H9 (cell line): ENCODE results near the gene FA2H. TPM values are rescaled to one million over a fixed set of nuclear protein-coding genes. Genes with fewer than 3 reads are reported as not detected.

ENCODE experiments used
- DNase-seq: peaks from one replicate; pipeline ENCODE4 v3.0.0-alpha.2; 2017
- H2AFZ ChIP-seq: one replicate; pipeline ENCODE4 v1.6.1; 2013; ENCODE audit warnings: mild to moderate bottlenecking, low read length, control low read depth, moderate library complexity
- H2AK5ac ChIP-seq: 2 replicates; pipeline ENCODE4 v1.6.1; 2013; ENCODE audit warnings: low read length, control low read depth, mixed read lengths; ENCODE audit not compliant: insufficient read length
- H2BK120ac ChIP-seq: one replicate; pipeline ENCODE4 v1.6.1; 2013; ENCODE audit warnings: low read depth, mild to moderate bottlenecking, low read length, control low read depth, inconsistent platforms; ENCODE audit not compliant: poor library complexity, severe bottlenecking
- H2BK12ac ChIP-seq: 2 replicates; pipeline ENCODE4 v1.6.1; 2013; ENCODE audit warnings: low read length, control low read depth, mixed read lengths, low read depth; ENCODE audit not compliant: insufficient read length
- H2BK15ac ChIP-seq: 2 replicates; pipeline ENCODE4 v1.6.1; 2013; ENCODE audit warnings: low read depth, low read length, control low read depth
- H2BK20ac ChIP-seq: one replicate; pipeline ENCODE4 v1.6.1; 2013; ENCODE audit warnings: low read depth, mild to moderate bottlenecking, low read length, control low read depth, inconsistent platforms; ENCODE audit not compliant: poor library complexity, severe bottlenecking
- H2BK5ac ChIP-seq: 2 replicates; pipeline ENCODE4 v1.6.1; 2013; ENCODE audit warnings: low read length, control low read depth, mixed read lengths; ENCODE audit not compliant: insufficient read length
- H3K14ac ChIP-seq: 2 replicates; pipeline ENCODE4 v1.6.1; 2013; ENCODE audit warnings: low read length, control low read depth; ENCODE audit not compliant: insufficient read depth
- H3K18ac ChIP-seq: 2 replicates; pipeline ENCODE4 v1.6.1; 2013; ENCODE audit warnings: low read depth, mild to moderate bottlenecking, mixed read lengths, low read length, control low read depth; ENCODE audit not compliant: insufficient read length
- H3K23ac ChIP-seq: 2 replicates; pipeline ENCODE4 v1.6.1; 2013; ENCODE audit warnings: low read length, control low read depth, mixed read lengths, low read depth; ENCODE audit not compliant: insufficient read length
- H3K23me2 ChIP-seq: 2 replicates; pipeline ENCODE4 v1.6.1; 2013; ENCODE audit warnings: low read depth, mild to moderate bottlenecking, mixed read lengths, low read length, control low read depth; ENCODE audit not compliant: insufficient read length, poor library complexity, severe bottlenecking
- H3K27ac ChIP-seq: 2 replicates; pipeline ENCODE4 v1.5.1; 2013; ENCODE audit warnings: low read length, control low read depth, mixed read lengths, low read depth; ENCODE audit not compliant: insufficient read length
- H3K27me3 ChIP-seq: 2 replicates; pipeline ENCODE4 v1.6.1; 2013; ENCODE audit warnings: low read length, control low read depth, inconsistent platforms; ENCODE audit not compliant: insufficient read depth
- H3K4ac ChIP-seq: 2 replicates; pipeline ENCODE4 v1.6.1; 2013; ENCODE audit warnings: low read depth, mild to moderate bottlenecking, control low read depth, inconsistent platforms, low read length, moderate library complexity
- H3K4me1 ChIP-seq: 2 replicates; pipeline ENCODE4 v1.6.1; 2013; ENCODE audit warnings: low read length, control low read depth, inconsistent platforms; ENCODE audit not compliant: insufficient read depth
- H3K4me2 ChIP-seq: 2 replicates; pipeline ENCODE4 v1.6.1; 2013; ENCODE audit warnings: low read length, control low read depth, mixed read lengths; ENCODE audit not compliant: insufficient read length, insufficient read depth
- H3K56ac ChIP-seq: 2 replicates; pipeline ENCODE4 v1.6.1; 2013; ENCODE audit warnings: low read depth, mild to moderate bottlenecking, mixed read lengths, low read length, control low read depth; ENCODE audit not compliant: insufficient read length
- H3K79me1 ChIP-seq: 2 replicates; pipeline ENCODE4 v1.6.1; 2013; ENCODE audit warnings: low read depth, mild to moderate bottlenecking, moderate library complexity, low read length, control low read depth, inconsistent platforms; ENCODE audit not compliant: insufficient read depth, poor library complexity, severe bottlenecking
- H3K79me2 ChIP-seq: 2 replicates; pipeline ENCODE4 v1.6.1; 2013; ENCODE audit warnings: low read length, control low read depth, inconsistent platforms; ENCODE audit not compliant: insufficient read depth
- H3K9ac ChIP-seq: 2 replicates; pipeline ENCODE4 v1.6.1; 2013; ENCODE audit warnings: low read length, control low read depth, mixed read lengths; ENCODE audit not compliant: insufficient read length; ENCODE audit errors: extremely low read depth
- H3K9me3 ChIP-seq: one replicate; pipeline ENCODE4 v1.6.1; 2013; ENCODE audit warnings: low read depth, low read length, inconsistent platforms; ENCODE audit not compliant: control insufficient read depth
- H3T11ph ChIP-seq: one replicate; pipeline ENCODE4 v1.6.1; 2013; ENCODE audit warnings: mild to moderate bottlenecking, low read length, control low read depth, inconsistent platforms
- H4K20me1 ChIP-seq: one replicate; pipeline ENCODE4 v1.6.1; 2013; ENCODE audit not compliant: control insufficient read depth, insufficient read length, insufficient read depth
- H4K5ac ChIP-seq: 2 replicates; pipeline ENCODE4 v1.6.1; 2013; ENCODE audit warnings: low read depth, mild to moderate bottlenecking, mixed read lengths, low read length, control low read depth; ENCODE audit not compliant: insufficient read length
- H4K8ac ChIP-seq: replicated peaks from 2 replicates; pipeline ENCODE4 v1.6.1; 2013; ENCODE audit warnings: low read length, control low read depth, mixed read lengths, low read depth; ENCODE audit not compliant: insufficient read length
- H4K91ac ChIP-seq: 2 replicates; pipeline ENCODE4 v1.6.1; 2013; ENCODE audit warnings: low read depth, mild to moderate bottlenecking, moderate library complexity, mixed read lengths, low read length, control low read depth; ENCODE audit not compliant: insufficient read length
- H3K27ac Mint-ChIP-seq, 3 experiments: 2 replicates in 2 of 3; 3 replicates in 1 of 3; pipeline ENCODE4 v1.8.0; 2020 to 2021; ENCODE audit warnings: mixed read lengths in 3 of 3, mild to moderate bottlenecking in 1 of 3, moderate library complexity in 1 of 3
- H3K27me3 Mint-ChIP-seq: 2 replicates; pipeline ENCODE4 v1.8.0; 2021; ENCODE audit warnings: low read depth, mild to moderate bottlenecking, moderate library complexity, mixed read lengths
- H3K36me3 Mint-ChIP-seq, 3 experiments: 2 replicates in 2 of 3; 3 replicates in 1 of 3; pipeline ENCODE4 v1.8.0; 2020 to 2021; ENCODE audit warnings: low read depth in 3 of 3, mixed read lengths in 3 of 3; ENCODE audit not compliant: insufficient read depth in 1 of 3
- H3K4me1 Mint-ChIP-seq, 2 experiments: 2 replicates each; pipeline ENCODE4 v1.8.0; 2020; ENCODE audit warnings: mixed read lengths in 2 of 2
- H3K4me3 Mint-ChIP-seq, 2 experiments: 2 replicates in 1 of 2; 3 replicates in 1 of 2; pipeline ENCODE4 v1.8.0; 2020 to 2021; ENCODE audit warnings: mild to moderate bottlenecking in 2 of 2, mixed read lengths in 2 of 2, moderate library complexity in 1 of 2
- H3K9me3 Mint-ChIP-seq, 2 experiments: 2 replicates in 1 of 2; 3 replicates in 1 of 2; pipeline ENCODE4 v1.8.0; 2020; ENCODE audit warnings: mild to moderate bottlenecking in 2 of 2, mixed read lengths in 2 of 2, moderate library complexity in 1 of 2
- CTCF ChIP-seq: fragments of 200-600 bp; sonication (generic); conservative IDR thresholded peaks from 3 replicates; pipeline ENCODE4 v1.8.0; 2021; ENCODE audit warnings: antibody characterized with exemption, mild to moderate bottlenecking
- WGBS: extraction: QIAGEN DNeasy Blood & Tissue Kit; methylation state at CpG from one replicate; pipeline ENCODE4 v1.1.7; 2013; ENCODE audit warnings: missing lambda C conversion rate, low lambda C conversion rate, mixed read lengths; ENCODE audit not compliant: insufficient read length; ENCODE audit errors: extremely low coverage; 5-methylcytosine and 5-hydroxymethylcytosine counted together
- total RNA-seq: library from RNA; stranded (reverse); gene quantifications from 2 replicates; pipeline ENCODE4 v1.2.1, GENCODE V29; 2021

FA2H gene
- total RNA-seq, 1 experiment from 2014 or later: 25.1 TPM

GRCh38 chr16:74709441-74709877 lies 65.2 kb downstream of the FA2H start:
- peaks cover 2 to 12% of the 10 kb centered on the region in 2 experiments for H3K4me1 Mint-ChIP-seq
- Histone ChIP-seq H4K8ac (no peak overlapping the region), H3K14ac (no peak overlapping the region), H2AFZ (no peak overlapping the region), H4K5ac (no peak overlapping the region), H2BK15ac (no peak overlapping the region), H2BK5ac (no peak overlapping the region), H3K4ac (no peak overlapping the region), H3K56ac (no peak overlapping the region), H3K23ac (no peak overlapping the region), H3K4me2 (no peak overlapping the region), H4K91ac (no peak overlapping the region), H3K79me2 (no peaks in the 10 kb centered on the region), H2BK20ac (no peak overlapping the region), H2AK5ac (no peak overlapping the region), H3K79me1 (no peaks in the 10 kb centered on the region), H3K23me2 (no peaks in the 10 kb centered on the region), H3K9ac (no peak overlapping the region), H3K4me1 (no peaks in the 10 kb centered on the region), H3K27me3 (no peaks in the 10 kb centered on the region), H2BK120ac (no peak overlapping the region), H3T11ph (no peak overlapping the region), H3K9me3 (no peaks in the 10 kb centered on the region), H3K18ac (no peak overlapping the region), H3K27ac (no peak overlapping the region), H4K20me1 (no peaks in the 10 kb centered on the region), H2BK12ac (no peak overlapping the region)
- WGBS: no CpG with 5 or more reads among the region's 6 CpGs
- peak; percentile 84 for DNase-seq
- H3K9me3 Mint-ChIP-seq: no peaks in the 10 kb centered on the region
- no peak overlapping the region for H3K4me3 Mint-ChIP-seq
- H3K36me3 Mint-ChIP-seq: no peaks in the 10 kb centered on the region
- H3K27ac Mint-ChIP-seq: no peak overlapping the region
- peak; percentile 98 for TF ChIP-seq CTCF
- peaks cover 8% of the 10 kb centered on the region for H3K27me3 Mint-ChIP-seq
